Measurements from ENCODE around the gene GRID1.

GRID1 gene

GRCh38 chr10:86257683-86258082, 108.9 kb downstream of the GRID1 start:
- H3K4me3 ChIP-seq (replicated peaks; ENCODE audit: low read depth, low read length) = no peak overlapping the region
- DNase-seq (ENCODE audit: low read depth) = no peak
- no peak for TF ChIP-seq CTCF (IDR thresholded peaks at IDR 0.05; ENCODE audit: low read length, missing control alignments)

GRCh38 chr10:86256690-86257315, 109.8 kb downstream of the GRID1 start:
- no peak overlapping the region for H3K4me3 ChIP-seq (replicated peaks; ENCODE audit: low read depth, low read length)
- no peak for DNase-seq (ENCODE audit: low read depth)
- no peak for TF ChIP-seq CTCF (IDR thresholded peaks at IDR 0.05; ENCODE audit: low read length, missing control alignments)

DNA sequence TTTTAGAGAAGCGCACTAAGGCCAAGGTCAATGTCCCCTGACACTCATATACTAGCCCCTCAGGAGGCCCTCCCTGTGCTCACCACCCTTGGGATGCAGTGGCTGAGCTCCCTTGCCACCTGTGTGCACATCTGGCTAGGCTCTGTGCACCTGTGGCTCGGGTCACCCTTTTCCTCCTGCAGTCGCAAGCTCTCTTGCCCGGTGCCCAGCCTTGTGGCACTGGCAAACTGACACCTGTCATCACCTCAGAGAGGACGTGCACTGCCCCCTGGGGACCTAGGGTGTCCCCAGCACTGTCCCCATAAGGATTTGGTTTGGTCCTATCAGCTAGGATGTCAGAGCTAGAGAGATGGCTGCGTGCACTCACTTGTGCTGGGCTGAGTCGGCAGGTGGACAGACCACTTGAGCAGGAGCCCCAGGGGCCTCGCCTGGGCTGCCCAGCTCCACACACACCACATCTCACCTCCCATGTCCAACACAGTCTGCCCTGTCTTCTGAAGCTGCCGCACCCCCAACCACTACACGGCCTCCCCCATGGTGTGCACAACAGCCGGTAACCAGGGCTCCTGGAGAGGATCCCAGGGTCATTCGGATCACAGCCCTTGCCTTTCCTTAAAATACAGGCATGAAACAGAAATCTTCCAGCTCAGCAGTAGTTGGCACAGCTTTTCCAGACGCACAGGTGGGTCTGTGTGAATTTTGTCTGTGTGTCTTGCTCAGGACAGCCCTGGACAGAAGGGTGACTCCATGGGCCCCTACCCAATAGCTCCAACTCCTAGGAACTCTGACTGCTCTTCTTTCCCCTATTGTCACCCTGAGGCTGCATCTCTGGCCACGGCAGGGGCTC, 111.0 kb downstream of the GRID1 start:
- no peak overlapping the region for H3K4me3 ChIP-seq (replicated peaks; ENCODE audit: low read depth, low read length)
- DNase-seq (ENCODE audit: low read depth) = no peak
- TF ChIP-seq CTCF (IDR thresholded peaks at IDR 0.05; ENCODE audit: low read length, missing control alignments) = no peak

- no peak for TF ChIP-seq CTCF (IDR thresholded peaks at IDR 0.05; ENCODE audit: low read length, missing control alignments)
- DNase-seq (ENCODE audit: low read depth) = no peak
- H3K4me3 ChIP-seq (replicated peaks; ENCODE audit: low read depth, low read length) = no peak overlapping the region
Measured at GRCh38 chr10:86254526-86255174, 111.9 kb downstream of the GRID1 start.

DNA sequence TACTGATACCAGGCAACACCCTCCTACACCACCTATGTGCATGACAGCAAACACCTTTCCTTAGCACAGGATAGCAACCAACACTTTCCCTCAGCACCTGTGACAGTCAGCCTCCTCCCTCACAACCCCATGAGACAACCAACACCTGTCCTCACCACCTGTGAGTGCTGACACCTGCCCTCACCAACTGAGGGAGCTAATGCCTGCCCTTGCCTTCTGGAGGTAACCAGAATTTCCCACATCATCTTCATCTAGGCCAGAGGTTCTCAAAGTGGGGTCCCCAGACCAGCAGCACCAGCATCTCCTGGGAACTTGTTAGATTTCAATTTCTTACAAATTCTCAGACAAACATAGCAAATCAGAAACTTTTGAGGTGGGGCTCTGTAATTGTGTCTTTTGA, 112.5 kb downstream of the GRID1 start:
- DNase-seq (ENCODE audit: low read depth) = no peak
- no peak overlapping the region for H3K4me3 ChIP-seq (replicated peaks; ENCODE audit: low read depth, low read length)
- TF ChIP-seq CTCF (IDR thresholded peaks at IDR 0.05; ENCODE audit: low read length, missing control alignments) = no peak

- H3K4me3 ChIP-seq (replicated peaks; ENCODE audit: low read depth, low read length) = no peak overlapping the region
- no peak for DNase-seq (ENCODE audit: low read depth)
- TF ChIP-seq CTCF (IDR thresholded peaks at IDR 0.05; ENCODE audit: low read length, missing control alignments) = no peak
Measured at GRCh38 chr10:86253091-86254072, 113.2 kb downstream of the GRID1 start.

Data from fibroblast of pulmonary artery (primary cell).